ENCODE results near the gene CLDN5.

GRCh38 chr22:19571207-19571795 lies 47.1 kb upstream of the CLDN5 start:
- TF ChIP-seq CTCF (IDR thresholded peaks at IDR 0.05) (no peak), EP300 (IDR thresholded peaks at IDR 0.05) (no peak), POLR2A (IDR thresholded peaks at IDR 0.05) (no peak)

Data from tibial nerve (tissue), 4 donors.